ENCODE results near the gene DSC3.

- TF ChIP-seq CTCF (conservative IDR thresholded peaks at IDR 0.05) (no peak), EZH2 (IDR thresholded peaks at IDR 0.05; ENCODE audit: low read depth) (no peak)
These were observed 14.5 kb upstream of the DSC3 start for GRCh38 chr18:31057051-31057450.

Measured in PC-9 (cell line).